OCI-LY3 (cell line): ENCODE measurements around the gene MYL7.
"Not testable (repeated sequence)": the region's sequence is repeated elsewhere in the genome, so short reads cannot be mapped to it uniquely, and the experiment has no call there.

ENCODE experiments used
- EZH2phosphoT487 ChIP-seq: fragments of 200-600 bp; shearing (Covaris generic); IDR thresholded peaks from 2 replicates; pipeline ENCODE4 v1.6.1; 2018; ENCODE audit warnings: antibody characterized with exemption, mixed run types, low read depth
- TF ChIP-seq, protein P1 (sequence below): fragments of 200-600, 300-600 bp; sonication (generic); IDR thresholded peaks from 2 replicates; pipeline ENCODE4 v1.5.1; 2014; ENCODE audit warnings: antibody characterized with exemption, low read length, low read depth

DNA sequence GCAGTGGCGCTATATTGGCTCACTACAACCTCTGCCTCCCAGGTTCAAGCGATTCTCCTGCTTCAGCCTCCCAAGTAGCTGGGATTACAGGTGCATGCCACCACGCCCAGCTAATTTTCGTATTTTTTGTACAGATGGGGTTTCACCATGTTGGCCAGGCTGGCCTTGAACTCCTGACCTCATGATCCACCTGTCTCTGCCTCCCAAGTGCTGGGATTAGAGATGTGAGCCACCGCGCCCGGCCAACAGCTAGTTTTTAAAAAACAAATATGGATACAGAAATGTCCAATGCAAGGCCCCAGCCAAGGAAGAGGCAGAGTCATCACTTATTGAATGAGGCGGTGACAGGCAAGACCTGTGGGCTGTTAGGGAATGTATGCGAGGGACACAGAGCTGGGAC is 30.8 kb upstream of the MYL7 start:
- TF ChIP-seq, protein P1, sequence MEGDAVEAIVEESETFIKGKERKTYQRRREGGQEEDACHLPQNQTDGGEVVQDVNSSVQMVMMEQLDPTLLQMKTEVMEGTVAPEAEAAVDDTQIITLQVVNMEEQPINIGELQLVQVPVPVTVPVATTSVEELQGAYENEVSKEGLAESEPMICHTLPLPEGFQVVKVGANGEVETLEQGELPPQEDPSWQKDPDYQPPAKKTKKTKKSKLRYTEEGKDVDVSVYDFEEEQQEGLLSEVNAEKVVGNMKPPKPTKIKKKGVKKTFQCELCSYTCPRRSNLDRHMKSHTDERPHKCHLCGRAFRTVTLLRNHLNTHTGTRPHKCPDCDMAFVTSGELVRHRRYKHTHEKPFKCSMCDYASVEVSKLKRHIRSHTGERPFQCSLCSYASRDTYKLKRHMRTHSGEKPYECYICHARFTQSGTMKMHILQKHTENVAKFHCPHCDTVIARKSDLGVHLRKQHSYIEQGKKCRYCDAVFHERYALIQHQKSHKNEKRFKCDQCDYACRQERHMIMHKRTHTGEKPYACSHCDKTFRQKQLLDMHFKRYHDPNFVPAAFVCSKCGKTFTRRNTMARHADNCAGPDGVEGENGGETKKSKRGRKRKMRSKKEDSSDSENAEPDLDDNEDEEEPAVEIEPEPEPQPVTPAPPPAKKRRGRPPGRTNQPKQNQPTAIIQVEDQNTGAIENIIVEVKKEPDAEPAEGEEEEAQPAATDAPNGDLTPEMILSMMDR, result not testable (repeated sequence)
- TF ChIP-seq EZH2phosphoT487, result not testable (repeated sequence)
